SK-MEL-5 (cell line): ENCODE results near the gene PXYLP1. TPM values are rescaled to one million over a fixed set of nuclear protein-coding genes. Genes with fewer than 3 reads are reported as not detected.

Experiments used
- DNase-seq: peaks from one replicate; pipeline ENCODE4 v3.0.0-alpha.2; 2016; ENCODE audit warnings: low read depth, low spot score
- in situ Hi-C: cut with HindIII; loops from 2 replicates; pipeline ENCODE4 v1.10.0; 2016; ENCODE audit warnings: low sequenced_read_pairs, high pct_unique_total_duplicates, low pct_unique_long_range_greater_than_20kb
- total RNA-seq: library from RNA; depleted of rRNA; stranded (reverse); fragments of >200 nt; shearing (Covaris generic); gene quantifications from 2 replicates; pipeline ENCODE4 v1.2.3, GENCODE V29; 2014

The PXYLP1 gene
- total RNA-seq, 1 experiment from 2014 or later: 3.0 TPM

GRCh38 chr3:141223673-141224166 is 7.9 kb upstream of the PXYLP1 start:
- no peak for DNase-seq
- in situ Hi-C loops: no loop called here

DNA sequence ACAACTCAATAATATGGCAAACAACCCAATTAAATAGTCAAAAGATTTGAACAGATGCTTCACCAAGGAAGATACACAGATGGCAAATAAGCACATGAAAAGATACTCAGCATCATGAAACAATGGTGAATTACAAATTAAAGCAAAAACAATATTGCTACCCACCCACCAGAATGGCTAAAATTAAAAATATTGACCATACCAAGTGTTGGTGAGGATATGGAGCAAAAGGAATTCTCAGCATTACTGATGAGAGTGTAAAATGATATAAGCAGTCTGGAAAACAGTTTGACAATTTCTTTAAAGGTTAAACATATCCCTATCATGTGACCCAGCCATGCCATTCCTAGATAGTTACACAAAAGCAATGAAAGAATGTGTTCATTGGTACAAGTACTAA is 5.7 kb upstream of the PXYLP1 start:
- no peak for DNase-seq
- in situ Hi-C loops: no loop called here

DNA sequence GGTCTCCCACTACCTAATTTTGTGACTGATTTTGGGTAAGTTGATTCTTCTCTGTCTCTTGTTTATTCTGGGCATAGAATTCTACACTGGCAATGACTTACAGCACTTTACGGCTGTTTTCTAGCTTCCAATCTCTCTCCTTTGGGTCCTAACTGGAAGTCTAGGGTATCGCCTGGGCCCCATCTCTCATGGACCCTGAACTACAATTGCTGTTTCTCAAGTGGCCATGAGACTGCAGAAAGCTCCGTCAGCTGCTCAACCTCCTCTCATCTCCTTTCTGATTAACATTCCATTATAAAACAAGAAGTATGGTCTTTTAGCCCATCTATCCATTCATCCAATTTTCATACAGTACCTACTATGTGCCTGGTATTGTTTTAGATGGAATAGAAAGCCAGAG is 4.4 kb upstream of the PXYLP1 start:
- in situ Hi-C loops: no loop called here
- no peak for DNase-seq

DNA sequence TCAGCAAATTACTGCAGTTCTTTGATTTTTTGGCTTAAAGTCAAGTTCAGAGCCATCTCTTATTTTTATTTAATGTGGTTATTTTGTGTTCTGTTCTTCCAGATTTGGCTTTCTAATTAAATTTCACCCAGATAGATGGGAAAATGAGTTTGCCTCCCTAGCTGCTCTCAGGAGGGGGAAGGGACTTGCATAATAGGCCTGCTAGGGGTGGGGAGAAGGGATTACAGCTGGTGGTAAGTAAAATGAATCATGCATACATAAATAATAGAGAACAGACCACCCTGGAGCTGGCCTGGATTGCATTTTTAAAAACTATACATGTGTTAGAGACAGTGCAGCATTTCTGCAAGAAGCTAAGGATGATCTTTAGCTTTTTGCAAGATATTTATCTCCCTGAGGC is 3.9 kb upstream of the PXYLP1 start:
- DNase-seq: no peak
- in situ Hi-C loops: no loop called here

DNA sequence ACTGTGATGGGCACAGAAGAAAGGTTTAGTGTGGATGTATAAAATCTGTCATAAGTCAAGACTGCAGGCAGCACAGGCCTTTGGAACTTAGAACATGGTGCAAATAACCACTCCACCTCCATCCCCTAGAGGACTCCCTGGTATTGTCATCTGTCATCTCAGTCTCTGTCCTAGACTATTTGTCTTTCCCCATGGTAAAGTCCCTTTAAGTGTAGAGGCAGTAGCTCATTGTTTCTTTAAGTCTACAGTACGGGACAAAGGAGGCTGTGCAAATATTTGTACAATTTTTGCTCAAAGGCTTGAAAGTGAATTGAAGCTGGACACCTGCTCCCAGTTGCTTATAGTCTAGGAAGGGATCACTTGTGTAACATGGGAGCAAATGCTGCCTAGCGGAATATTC is 3.2 kb upstream of the PXYLP1 start:
- in situ Hi-C loops: no loop called here
- no peak for DNase-seq

GRCh38 chr3:141229132-141229531 is 2.5 kb upstream of the PXYLP1 start:
- DNase-seq: no peak
- in situ Hi-C loops: no loop called here

DNA sequence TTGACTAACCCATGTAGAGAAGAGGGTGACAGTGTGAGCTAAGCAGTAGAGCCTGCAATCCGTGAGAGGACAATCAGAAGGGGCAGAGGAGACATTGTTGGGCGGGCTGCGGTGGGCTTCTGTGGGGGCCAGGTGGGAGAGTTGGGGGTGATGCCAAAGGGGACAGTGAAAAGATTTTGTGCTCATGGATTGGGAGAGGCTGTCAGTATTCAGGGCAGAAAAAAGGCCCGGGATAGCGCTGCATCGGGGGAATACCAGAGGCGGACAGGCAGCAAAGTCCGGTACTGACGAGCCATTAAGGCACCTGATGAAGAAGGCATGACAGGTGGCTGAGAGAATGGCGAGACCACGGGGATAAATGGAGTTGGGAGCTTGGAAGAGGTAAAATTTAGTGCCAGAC is 1.3 kb upstream of the PXYLP1 start:
- in situ Hi-C loops: no loop called here
- DNase-seq: no peak

GRCh38 chr3:141231952-141232823 is 563 bp downstream of the PXYLP1 start:
- in situ Hi-C loops: no loop called here
- DNase-seq: no peak

GRCh38 chr3:141233457-141234161 is 2.0 kb downstream of the PXYLP1 start:
- no peak for DNase-seq
- in situ Hi-C loops: no loop called here

DNA sequence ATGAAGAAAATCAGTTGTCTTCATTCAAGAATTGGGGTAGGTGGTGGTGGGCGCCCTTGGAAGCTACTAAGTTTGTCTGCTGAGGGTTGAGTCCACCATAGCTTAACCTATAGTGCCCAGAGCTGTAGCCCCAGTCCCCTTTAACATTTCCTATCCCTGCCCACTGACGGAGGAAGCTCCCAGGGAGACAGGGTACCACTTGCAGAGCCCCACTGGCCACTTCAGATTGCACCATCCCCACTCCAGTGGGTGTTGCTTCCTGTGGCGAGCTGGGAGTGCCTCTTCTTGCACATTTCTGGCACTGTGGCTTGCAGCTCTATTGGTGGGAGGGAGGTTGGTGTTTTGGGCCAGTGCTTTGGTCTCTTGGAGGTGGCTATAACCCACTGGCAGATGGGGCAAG is 2.7 kb downstream of the PXYLP1 start:
- in situ Hi-C loops: no loop called here
- DNase-seq: no peak

- in situ Hi-C loops: no loop called here
- peak; percentile 27 for DNase-seq
Measured at GRCh38 chr3:141235661-141236171, 4.1 kb downstream of the PXYLP1 start.

DNA sequence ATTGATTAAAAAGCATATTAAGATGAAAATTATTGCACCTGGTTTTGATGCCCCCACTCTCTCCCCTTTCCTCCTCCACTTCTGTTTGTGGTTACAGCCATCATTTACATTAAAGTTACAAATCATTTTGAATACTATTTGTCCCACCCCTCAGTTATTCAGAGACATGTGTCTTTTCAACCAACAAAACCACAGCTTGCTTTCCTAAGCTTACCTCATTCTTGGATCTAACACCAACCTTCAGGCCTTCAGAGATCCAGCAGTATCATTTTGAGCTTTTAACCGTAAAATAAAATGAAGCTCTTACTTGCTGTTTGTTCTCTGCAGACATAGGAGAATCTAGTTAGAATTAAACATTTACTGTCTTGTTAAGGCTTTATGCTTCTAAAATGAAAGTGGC is 4.7 kb downstream of the PXYLP1 start:
- DNase-seq: no peak
- in situ Hi-C loops: no loop called here

DNA sequence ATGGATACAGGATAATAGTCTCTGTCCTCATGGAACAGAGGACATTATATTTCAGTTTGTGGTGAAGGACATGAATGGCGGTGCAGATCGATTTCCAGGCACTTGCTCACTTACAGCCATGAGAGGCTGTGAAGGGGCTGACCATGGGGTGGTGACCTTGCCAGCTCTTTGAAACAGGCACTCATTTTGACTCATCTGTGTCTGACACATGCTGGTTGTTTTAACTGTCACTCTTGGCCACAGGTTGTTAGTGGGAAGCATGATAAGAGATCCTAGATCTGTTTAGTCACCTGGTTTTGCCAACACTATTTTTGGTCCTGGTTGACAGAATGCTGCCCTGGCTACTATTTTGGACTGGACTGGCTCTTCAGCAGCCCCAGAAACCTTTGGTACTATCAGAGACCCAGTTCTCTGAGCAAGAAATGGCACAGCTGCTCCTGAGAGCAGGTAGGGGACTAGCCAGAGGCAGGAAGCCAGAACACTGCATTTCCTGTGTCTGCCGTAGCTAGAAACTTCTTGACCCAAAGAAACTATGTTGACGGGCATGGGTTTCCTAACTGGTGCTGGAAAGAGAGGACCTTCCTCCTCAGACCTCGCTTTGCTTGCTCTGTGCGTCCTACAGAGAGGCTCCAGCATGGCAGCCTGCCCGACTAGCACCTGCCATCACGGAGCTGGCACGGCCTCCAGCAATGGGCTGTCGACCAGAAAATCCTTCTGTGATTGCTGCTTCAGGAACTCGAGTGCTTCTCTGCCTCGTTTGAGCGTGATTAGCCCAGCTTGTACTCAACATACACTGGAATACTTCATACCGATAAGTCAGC is 6.3 kb downstream of the PXYLP1 start:
- in situ Hi-C loops: no loop called here
- no peak for DNase-seq

DNA sequence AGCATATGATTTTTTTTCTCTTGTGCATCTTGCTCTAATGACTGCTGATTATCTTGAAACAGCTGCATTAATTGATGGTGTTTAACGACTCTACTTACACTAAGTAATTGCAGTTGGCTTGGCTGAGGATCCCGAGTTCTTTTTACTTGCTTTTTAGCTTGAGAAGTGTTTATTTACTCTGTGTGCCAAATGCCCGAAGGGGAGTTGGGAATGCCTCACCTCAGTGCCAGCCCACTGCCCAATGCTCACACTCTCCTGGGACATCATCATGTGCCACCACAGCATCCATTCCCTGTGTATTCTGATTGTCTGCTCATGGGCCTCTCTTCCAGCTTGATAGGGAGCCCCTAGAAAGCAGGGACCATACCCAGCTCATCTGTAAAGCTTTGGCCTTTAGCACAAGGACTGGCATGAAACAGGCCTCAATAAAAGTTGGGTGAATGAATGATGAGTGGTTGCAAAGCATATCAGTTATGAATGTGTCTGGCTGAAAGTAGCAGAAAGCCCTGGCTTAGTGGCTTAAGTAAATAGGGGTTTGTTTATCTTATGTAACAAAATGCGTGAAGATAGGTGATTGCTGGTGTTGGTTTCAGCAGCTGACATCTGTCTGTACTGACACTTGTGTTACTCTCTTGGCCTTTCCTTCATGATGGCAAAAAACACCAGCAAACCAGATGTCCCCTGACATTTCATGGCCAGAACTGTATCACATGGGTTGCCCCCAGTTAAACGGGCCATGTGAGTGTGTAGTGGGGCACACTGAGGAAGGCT is 8.1 kb downstream of the PXYLP1 start:
- DNase-seq: no peak
- in situ Hi-C loops: no loop called here

DNA sequence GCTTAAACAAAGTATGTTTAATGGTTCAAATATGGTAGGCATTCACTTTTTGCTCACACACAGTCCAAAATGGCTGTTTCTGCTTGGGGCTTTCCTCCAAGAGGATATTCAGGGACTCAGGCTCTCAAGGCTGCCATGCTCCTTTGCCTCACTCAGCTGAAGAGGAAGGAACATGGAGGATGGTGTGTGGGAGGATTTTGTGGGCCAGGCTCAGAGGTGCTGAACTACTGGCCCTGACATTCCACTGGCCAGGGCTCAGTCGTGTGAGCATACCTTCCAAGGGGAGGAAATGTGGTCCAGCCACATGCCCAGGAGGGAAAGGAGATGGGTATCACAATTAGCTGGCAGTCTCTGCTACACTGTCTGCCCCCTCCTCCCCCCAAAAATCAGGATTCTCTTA is 8.7 kb downstream of the PXYLP1 start:
- in situ Hi-C loops: no loop called here
- DNase-seq: peak; percentile 7

- DNase-seq: peak; percentile 28
Measured at GRCh38 chr3:141240687-141241615, 9.3 kb downstream of the PXYLP1 start.

More at GRCh38 chr3:141240687-141241615, 9.3 kb downstream of the PXYLP1 start:
- in situ Hi-C loops: no loop called here
